Measurements from ENCODE around the gene PDGFRB. TPM values are rescaled to one million over a fixed set of nuclear protein-coding genes. Genes with fewer than 3 reads are reported as not detected.

PDGFRB gene
- total RNA-seq, 1 donor from 2014 or later = 54.6 TPM

DNA sequence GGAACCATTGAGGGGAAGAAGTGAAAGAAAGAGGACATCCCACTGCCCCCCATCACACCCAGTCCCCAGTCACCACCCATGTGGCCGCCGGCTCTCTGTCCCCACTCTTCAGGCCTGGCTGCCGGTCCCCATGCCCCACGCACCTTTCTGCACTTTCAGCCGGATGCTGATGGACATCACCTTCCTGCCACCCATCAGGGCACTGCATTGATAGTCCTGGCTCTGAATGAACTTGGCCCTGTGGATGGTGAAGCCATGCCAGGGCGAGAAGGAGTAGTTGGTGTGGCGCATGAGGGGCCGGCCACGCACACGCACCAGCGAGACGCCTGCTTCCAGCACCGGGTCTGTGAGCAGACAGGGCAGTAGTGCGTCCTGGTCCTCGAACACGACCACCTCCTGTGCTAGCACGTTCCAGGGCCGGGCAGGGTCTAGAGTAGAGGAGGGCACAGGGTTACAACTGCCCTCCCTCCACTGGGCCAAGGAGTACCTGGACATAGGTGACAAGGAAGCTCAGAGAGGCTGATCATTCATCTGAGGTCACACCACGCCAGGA lies 75.7 kb downstream of the PDGFRB start:
- intact Hi-C loops (cut with DNase I) = no loop called here
- DNase-seq (ENCODE audit: low spot score) = peak; percentile 46

GRCh38 chr5:150078802-150079689 lies 76.6 kb downstream of the PDGFRB start:
- intact Hi-C loops (cut with DNase I) = no loop called here
- DNase-seq (ENCODE audit: low spot score) = peak; percentile 44

GRCh38 chr5:150077996-150078801 lies 77.4 kb downstream of the PDGFRB start:
- intact Hi-C loops (cut with DNase I) = no loop called here
- peak; percentile 64 for DNase-seq (ENCODE audit: low spot score)

GRCh38 chr5:150077060-150077459 lies 78.6 kb downstream of the PDGFRB start:
- intact Hi-C loops (cut with DNase I) = no loop called here
- peak; percentile 67 for DNase-seq (ENCODE audit: low spot score)

DNA sequence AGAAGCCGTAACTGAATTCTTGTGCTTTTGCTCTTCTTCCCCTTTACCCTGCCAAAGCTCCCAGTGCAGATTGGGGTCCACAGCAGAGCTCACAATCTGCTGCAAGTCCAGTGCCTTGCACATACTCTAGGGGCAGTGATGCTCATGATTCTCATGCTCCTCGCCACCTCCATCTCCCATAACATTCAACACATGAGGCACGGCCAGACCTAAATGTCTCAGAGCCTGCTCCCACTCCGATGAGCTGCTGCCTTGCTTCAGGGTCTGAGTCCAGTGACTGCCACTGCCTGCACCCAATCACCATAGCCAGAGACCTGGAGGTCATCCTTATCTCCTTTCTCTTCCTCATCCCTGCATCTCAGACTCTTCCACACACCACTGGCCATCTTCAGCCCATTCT lies 79.8 kb downstream of the PDGFRB start:
- intact Hi-C loops (cut with DNase I) = no loop called here
- DNase-seq (ENCODE audit: low spot score) = peak; percentile 67

DNA sequence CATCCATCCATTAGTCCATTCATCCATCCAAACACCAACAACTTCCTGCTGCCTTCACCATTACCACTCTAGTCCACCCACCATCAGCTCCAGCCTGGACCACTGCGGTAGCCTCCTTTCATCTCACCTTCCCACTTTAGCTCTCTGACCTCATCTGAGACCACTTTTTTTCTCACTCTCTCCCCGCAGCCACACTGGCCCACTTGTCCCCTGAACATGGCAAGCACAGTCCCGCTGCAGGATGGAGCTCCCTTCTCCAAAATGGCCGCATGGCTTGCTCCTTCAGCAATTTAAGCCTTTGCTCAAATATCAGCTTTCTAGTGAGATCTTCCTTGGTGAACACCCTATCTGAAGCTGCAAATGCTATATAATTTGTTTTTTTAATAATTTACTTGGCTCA lies 80.4 kb downstream of the PDGFRB start:
- peak; percentile 33 for DNase-seq (ENCODE audit: low spot score)
- intact Hi-C loops (cut with DNase I) = no loop called here

GRCh38 chr5:150073677-150074076 lies 82.0 kb downstream of the PDGFRB start:
- DNase-seq (ENCODE audit: low spot score) = peak; percentile 36
- intact Hi-C loops (cut with DNase I) = no loop called here

GRCh38 chr5:150073086-150073625 lies 82.5 kb downstream of the PDGFRB start:
- DNase-seq (ENCODE audit: low spot score) = peak; percentile 70
- intact Hi-C loops (cut with DNase I) = no loop called here

DNA sequence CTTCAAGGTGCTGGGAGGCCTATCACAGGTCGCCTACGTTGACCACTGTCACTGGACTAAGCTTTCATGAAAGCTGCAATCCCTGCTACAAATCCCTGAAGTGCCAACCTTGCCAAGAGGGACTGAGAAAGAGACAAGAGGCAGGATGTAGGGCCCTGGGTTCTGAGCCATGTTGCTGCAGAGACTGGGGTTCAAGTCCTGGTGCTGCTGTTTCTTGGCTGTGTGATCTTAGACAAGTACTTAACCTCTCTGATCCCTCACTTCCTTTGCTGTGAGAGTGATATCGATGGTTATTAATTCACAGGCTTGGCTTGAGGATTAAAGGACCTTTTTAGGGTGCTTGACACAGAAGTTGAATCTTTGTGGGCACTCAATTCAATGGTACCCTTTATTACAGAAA lies 84.8 kb downstream of the PDGFRB start:
- DNase-seq (ENCODE audit: low spot score) = peak; percentile 12
- intact Hi-C loops (cut with DNase I) = no loop called here

GRCh38 chr5:150069672-150070627 lies 85.7 kb downstream of the PDGFRB start:
- intact Hi-C loops (cut with DNase I) = no loop called here
- DNase-seq (ENCODE audit: low spot score) = peak; percentile 68

DNA sequence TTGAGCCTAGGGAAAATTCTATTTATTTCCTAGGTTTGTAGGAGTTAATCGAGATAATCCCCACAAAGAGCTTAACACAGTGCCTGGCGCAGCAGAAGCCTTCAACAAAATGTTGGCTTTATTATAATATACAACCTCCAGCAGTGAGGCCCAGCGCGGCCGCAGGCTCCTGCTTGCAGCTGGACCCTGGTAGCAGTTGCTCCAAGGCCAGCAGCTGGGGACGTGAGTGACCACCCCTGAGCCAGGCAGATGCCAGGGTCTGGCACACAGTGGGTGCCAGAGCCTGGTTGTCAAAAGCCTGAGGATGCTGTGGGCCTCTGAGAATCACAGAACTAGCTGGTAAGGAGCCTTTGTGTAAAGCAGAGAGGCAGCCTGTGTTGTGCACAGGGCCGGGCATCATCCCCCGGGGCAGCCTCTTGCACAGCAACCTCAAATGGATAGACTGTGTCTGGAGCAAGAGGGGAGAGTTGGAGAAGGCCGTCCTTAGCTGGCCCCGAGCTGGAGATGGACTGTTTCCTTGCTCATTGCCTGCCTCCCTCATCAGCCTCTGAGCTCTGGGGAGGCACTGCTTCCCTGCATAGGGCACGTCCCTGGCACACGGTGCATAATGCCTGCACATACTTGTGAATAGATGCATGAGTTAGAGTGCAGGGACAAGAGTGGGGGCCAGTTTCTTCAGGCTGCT lies 86.5 kb downstream of the PDGFRB start:
- peak; percentile 62 for DNase-seq (ENCODE audit: low spot score)
- intact Hi-C loops (cut with DNase I) = no loop called here

- no peak for DNase-seq (ENCODE audit: low spot score)
Measured at GRCh38 chr5:150068472-150068871, 87.2 kb downstream of the PDGFRB start.

DNA sequence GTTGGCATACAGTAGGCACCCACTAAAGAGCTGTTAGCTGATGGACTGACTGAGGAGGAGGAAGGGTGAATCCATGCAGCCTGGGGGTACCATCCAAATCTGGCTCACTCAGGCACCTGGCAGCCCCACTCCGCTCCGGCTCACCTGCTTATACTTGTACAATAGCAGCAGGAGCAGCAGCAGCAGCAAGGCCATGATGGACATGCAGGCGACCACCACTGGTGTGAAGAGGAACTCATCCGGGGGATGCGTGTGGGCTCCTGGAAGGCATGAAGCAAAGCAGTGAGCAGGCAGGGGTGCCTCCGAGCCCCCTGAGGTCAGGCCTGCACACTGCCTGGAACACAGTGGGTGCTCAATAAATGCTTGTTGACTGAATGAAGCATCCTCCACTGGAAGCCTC lies 87.6 kb downstream of the PDGFRB start:
- intact Hi-C loops (cut with DNase I) = no loop called here
- peak; percentile 44 for DNase-seq (ENCODE audit: low spot score)

More at GRCh38 chr5:150068472-150068871, 87.2 kb downstream of the PDGFRB start:
- intact Hi-C loops (cut with DNase I) = no loop called here

- intact Hi-C loops (cut with DNase I) = no loop called here
- peak; percentile 66 for DNase-seq (ENCODE audit: low spot score)
Measured at GRCh38 chr5:150067405-150067960, 88.2 kb downstream of the PDGFRB start.

DNA sequence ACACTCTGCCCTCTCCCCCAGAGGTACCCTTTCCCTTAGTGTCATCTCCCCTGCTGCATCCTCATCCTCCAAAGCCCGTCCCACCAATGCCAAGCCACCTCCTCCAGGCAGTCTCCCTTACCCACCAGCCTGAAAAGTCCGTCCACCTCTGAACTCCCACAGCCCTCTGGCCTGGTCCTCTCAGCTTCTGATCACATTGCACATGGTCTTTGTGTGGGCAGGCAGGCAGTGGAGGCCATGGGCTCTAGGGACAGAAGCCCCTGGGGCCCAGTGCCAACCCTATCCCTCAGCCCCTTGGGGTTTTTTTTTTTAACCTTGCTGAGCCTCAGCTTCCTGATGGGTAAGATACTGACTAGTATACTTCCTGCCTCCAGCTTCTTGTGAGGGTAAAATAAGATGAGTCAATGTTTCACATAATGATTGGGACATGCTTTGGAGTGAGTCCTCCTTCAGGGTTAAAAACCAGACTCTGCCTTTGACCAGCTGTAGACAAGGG lies 88.7 kb downstream of the PDGFRB start:
- DNase-seq (ENCODE audit: low spot score) = peak; percentile 36

GRCh38 chr5:150066436-150066835 lies 89.2 kb downstream of the PDGFRB start:
- intact Hi-C loops (cut with DNase I) = no loop called here
- no peak for DNase-seq (ENCODE audit: low spot score)

More for the DNA sequence above, 88.7 kb downstream of the PDGFRB start:
- intact Hi-C loops (cut with DNase I) = no loop called here

DNA sequence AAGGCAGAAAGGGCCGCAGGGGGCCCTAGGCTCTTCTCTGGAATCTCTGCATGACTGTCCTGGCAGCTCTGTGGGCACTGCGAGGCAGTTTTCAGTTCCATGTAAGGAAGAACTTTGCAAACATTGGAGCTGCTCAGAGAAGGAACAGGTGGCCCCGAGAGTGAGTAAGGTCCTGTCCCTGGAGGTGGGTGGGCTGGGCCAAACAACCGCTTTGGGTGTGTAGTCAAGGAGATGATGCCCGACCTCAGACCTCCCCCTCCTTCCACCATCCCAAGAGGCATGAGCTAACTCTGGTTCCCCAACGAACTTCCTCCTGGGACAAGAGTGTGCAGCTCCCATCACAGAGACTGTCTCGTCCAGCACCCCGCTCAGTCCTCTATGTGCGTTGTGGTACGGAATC lies 89.8 kb downstream of the PDGFRB start:
- intact Hi-C loops (cut with DNase I) = no loop called here
- DNase-seq (ENCODE audit: low spot score) = no peak

GRCh38 chr5:150065346-150065745 lies 90.3 kb downstream of the PDGFRB start:
- DNase-seq (ENCODE audit: low spot score) = no peak
- intact Hi-C loops (cut with DNase I) = no loop called here

All from cardiac septum (tissue), 1 donor.